Measurements from ENCODE around the gene UNC93A.

DNA sequence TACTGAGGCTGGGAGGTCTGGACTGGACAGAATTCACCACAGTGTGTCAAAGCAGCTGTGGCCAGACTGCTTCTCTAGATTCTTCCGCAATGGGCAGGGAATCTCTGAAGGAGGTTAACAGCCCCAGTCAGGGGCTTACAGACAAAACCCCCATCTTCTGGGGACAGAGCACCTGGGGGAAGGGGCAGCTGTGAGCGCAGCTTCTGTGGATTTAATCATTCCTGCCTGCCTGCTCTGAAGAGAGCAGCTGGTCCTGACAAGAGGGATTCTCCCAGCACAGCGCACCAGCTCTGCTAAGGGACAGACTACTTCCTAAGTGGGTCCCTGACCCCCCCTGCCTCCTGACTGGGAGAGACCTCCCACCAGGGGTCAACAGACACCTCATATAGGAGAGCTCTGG, 32.5 kb upstream of the UNC93A start:
- no peak for TF ChIP-seq BHLHE40 (IDR thresholded peaks at IDR 0.05; ENCODE audit: borderline replicate concordance)
- TF ChIP-seq TARDBP (IDR thresholded peaks at IDR 0.05), result no peak

Data from HEK293T (cell line).